Measurements from ENCODE around the gene TSPAN9. TPM values are rescaled to one million over a fixed set of nuclear protein-coding genes. Genes with fewer than 3 reads are reported as not detected.
A peak's percentile ranks its signal among the peaks of the same experiment; 100 is the strongest.

Gene TSPAN9
- total RNA-seq, 4 donors from 2014 or later, result 23.4 to 43.3 (median 29.4) TPM

DNA sequence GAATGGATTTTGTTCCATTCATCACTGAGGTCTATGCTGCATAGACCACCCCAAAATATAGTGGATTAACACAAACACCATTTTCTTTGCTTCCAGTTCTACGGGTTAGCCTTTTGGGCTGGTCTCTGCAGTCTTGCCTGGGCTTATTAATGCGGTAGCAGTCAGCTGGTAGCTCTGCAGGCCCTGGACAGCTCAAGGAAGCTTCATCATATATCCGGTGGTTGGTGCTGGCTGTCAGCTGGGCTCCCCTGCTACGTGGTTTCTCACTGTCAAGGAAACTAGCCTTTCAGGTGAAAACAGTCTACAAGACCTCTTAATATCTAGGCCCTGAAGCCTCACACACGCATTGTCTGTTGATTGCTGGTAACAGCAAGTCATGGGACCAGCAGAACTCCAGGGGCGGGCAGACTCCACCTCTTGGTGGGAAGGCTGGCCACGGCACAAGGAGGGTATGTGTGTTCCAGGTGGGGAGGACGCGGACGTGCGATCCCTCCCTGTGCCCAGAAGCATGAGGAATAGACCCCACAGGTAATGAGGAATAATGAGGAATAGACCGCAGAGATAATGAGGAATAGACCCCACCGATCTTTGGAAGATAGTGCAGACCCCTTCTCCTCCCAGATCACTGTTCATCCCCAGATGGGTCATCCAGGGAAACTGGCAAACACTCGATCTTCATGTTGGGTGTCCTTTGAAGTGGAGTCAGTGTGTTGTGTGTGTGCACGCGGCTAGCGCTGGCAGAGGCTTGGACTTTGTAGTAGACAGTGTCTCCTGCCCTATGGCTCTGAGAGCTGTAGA lies 13.3 kb downstream of the TSPAN9 start:
- ATAC-seq (ENCODE audit: low FRiP score), result no peak

DNA sequence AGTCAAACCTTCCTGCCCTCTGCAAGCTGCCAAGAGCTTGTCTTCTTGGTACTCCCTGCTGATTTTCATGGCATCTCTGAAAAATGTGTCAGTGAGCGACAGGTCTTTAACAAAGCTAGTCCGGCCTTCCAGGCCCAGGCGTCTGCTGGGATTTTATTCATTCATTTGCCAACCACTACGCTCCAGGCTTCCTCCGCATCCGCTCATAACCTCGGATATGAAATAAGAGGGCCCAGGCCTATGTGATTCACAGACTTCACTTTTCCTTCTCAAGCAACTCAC lies 13.8 kb downstream of the TSPAN9 start:
- TF ChIP-seq, protein P1, sequence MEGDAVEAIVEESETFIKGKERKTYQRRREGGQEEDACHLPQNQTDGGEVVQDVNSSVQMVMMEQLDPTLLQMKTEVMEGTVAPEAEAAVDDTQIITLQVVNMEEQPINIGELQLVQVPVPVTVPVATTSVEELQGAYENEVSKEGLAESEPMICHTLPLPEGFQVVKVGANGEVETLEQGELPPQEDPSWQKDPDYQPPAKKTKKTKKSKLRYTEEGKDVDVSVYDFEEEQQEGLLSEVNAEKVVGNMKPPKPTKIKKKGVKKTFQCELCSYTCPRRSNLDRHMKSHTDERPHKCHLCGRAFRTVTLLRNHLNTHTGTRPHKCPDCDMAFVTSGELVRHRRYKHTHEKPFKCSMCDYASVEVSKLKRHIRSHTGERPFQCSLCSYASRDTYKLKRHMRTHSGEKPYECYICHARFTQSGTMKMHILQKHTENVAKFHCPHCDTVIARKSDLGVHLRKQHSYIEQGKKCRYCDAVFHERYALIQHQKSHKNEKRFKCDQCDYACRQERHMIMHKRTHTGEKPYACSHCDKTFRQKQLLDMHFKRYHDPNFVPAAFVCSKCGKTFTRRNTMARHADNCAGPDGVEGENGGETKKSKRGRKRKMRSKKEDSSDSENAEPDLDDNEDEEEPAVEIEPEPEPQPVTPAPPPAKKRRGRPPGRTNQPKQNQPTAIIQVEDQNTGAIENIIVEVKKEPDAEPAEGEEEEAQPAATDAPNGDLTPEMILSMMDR (IDR thresholded peaks at IDR 0.05), result no peak
- DNase-seq (ENCODE audit: low spot score) (no peak), ATAC-seq (ENCODE audit: low FRiP score) (no peak)

More for the DNA sequence above, 13.3 kb downstream of the TSPAN9 start:
- TF ChIP-seq, protein P1 (IDR thresholded peaks at IDR 0.05), result no peak
- DNase-seq (ENCODE audit: low spot score), result no peak

GRCh38 chr12:3091382-3092241 lies 14.4 kb downstream of the TSPAN9 start:
- TF ChIP-seq, protein P1 (IDR thresholded peaks at IDR 0.05), result no peak
- ATAC-seq (ENCODE audit: low FRiP score), result peak; percentile 38
- DNase-seq (ENCODE audit: low spot score), result no peak

DNA sequence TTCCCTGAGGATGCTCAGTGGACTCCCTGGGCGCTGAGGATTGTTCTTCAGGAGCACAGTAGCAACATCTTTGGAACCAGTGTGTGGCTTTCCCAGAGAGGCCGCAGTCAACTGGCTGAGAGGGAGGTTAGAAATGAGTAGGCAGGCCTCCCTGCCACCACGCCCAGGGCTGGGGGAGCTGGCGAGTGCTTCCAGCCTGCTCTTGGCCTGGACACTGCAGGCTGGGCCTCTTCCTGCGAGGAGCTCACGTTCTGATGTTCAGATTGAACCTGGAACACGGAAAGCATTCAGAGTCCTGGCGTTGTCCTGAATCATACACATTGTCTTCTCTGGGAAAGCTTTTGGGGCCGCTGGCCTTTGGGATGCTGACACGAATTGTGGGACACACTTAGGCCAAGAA lies 15.6 kb downstream of the TSPAN9 start:
- ATAC-seq (ENCODE audit: low FRiP score) (peak; percentile 42), DNase-seq (ENCODE audit: low spot score) (no peak)
- TF ChIP-seq, protein P1 (IDR thresholded peaks at IDR 0.05), result no peak

DNA sequence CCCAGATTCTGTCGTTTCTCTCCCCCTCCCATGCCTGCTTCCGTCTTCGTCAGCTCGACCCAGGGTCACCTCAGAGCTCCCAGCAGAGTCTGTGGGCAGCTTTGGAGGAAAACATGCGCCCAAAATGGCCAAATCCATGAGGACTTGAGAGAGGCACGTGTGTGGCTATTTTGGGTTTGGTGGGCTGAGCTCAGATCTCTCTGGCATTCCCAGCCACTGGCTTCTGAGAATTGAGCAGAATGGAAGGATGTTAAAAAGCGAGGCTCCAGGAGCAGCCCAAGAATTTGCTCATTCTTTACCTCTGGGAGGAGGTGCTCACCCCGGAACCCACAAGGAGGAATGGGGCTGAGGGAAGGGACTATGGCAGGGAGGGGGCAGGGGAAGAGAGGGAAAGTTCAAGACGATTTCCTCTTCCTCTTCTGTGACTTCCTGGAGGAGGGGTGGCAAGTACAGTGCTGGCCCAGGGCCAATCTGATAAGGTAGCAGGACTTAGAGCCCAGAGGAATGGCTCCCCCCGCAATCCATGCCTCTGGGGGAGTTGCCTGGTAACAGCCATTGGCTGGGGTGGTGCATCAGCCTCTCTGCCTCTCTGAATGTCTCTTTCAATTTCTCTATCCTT lies 20.1 kb downstream of the TSPAN9 start:
- TF ChIP-seq, protein P1 (IDR thresholded peaks at IDR 0.05), result no peak
- DNase-seq (ENCODE audit: low spot score) (no peak), ATAC-seq (ENCODE audit: low FRiP score) (peak; percentile 57)

GRCh38 chr12:3097836-3098235 lies 20.7 kb downstream of the TSPAN9 start:
- TF ChIP-seq, protein P1 (IDR thresholded peaks at IDR 0.05), result no peak
- ATAC-seq (ENCODE audit: low FRiP score), result no peak
- no peak for DNase-seq (ENCODE audit: low spot score)

Measured in omental fat pad (tissue), 4 donors.